Epithelial cell of prostate (primary cell): ENCODE measurements around the gene FIZ1.

ENCODE experiments used
- DNase-seq: peaks from one replicate; pipeline ENCODE4 v3.0.0-alpha.2; 2011; ENCODE audit warnings: low read depth, low spot score
- H3K27ac ChIP-seq: fragments of 450-650 bp; 2 replicates; pipeline ENCODE4 v1.5.1; 2017; ENCODE audit warnings: mild to moderate bottlenecking

FIZ1 gene

DNA sequence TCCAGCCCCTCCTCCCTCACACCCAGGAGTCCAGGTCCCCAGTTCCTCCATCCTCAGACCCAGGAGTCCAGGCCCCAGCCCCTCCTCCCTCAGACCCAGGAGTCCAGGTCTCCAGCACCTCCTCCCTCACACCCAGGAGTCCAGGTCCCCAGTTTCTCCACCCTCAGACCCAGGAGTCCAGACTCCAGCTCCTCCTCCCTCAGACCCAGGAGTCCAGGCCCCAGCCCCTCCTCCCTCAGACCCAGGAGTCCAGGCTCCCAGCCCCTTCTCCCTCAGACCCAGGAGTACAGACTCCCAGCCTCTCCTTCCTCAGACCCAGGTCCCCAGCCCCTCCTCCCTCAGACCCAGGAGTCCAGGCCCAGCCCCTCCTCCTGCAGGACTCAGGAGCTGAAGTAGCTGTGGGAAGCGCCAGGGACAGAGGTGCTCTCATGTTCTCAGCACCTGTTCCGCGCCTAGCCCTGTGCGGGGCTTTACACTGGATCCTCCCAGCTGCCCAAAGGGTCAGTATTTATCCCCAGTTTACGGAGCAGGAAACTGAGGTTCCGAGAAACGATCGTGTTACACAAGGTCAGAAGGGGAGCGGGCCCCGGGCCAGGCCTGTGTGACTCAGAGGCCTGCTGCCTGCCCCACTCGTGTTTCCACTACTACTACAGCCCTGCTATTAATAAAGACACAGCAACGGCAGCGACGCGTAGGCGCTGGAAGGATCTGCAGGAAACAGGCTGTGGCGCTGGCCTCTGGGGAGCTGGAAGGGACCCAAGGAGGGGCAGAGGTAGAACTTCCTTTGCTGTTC is 52.3 kb downstream of the FIZ1 start:
- no peak for DNase-seq
- H3K27ac ChIP-seq: no peak overlapping the region

DNA sequence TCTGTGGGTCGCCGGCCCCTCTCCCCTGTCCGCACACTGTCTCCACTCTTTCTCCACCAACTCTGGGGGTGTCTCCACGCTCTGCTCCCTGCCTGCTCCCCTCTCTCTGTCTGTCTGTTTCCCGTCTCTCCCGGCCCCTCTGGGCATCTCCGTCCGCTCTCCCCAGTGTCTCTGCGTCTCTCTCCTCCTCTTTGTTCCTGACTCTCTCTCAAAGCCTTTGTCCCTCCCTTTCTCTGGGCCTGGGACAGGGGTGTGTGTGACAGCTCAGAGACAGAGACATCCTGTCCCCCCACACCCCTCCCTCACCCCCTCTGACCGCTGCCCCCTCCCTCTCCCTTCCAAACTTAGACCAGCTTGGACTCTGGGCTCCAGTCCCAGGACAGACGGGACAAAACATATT is 53.3 kb downstream of the FIZ1 start:
- no peak for DNase-seq
- H3K27ac ChIP-seq: no peak overlapping the region

DNA sequence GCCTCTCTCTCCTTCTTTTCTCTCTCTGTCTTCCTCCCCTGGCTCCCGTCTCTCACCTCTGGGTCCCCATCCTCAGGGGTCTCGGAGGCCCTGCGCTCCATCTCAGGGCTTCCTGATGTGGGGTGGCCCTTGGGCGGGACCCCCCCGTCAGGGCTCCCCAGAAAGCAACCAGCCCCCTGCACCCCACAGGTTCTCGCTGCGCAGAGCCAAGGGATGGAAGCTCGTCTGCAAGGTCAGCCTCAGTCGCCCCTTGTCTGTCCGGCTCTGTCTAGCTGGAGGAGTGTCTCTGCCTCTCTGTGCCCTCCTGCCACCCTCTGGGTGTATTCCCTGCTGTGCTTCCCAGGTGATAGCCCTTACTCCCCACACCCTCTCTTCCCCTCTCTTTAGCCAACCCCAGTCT is 53.9 kb downstream of the FIZ1 start, which contains the start of gene SBK3:
TSS of gene SBK3 (minus strand) at position 101 of the 400 bp plus-strand sequence. CDS start at position 101, 0 bp downstream.
- no peak within 1 kb of the TSS for H3K27ac ChIP-seq
- DNase-seq: no peak

DNA sequence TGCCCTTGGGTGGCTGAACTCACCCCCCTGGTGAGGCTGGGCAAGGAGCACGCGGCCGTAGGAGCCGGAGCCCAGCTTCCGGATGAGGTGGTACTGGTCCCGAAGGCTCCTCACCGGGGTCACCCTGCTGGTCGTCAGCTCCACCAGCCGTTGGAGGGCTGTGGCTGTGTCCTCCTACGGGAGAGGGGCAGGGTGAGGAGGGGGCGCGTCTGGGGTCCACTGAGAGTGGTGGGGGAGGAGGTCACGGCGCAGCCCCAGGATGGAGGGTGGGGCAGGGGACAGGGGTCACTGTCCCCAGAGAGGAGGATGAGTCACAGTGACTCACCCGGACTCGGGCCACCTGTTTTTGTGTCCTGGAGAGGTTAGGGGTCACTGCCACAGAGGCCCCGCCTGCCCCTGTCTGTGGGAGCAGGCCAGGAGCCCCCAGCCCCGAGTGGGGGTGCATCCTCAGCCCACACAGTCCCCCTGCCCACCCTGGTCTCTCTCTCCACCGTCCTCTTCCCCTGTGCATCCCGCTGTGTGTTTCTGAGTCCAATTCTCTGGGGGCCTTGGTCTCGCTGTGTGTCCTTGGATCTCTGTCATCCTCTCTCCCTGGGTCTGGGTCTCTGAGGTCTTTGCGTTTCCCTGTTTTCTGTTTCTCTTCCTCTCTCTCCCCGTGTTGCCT is 54.4 kb downstream of the FIZ1 start:
- no peak for DNase-seq

DNA sequence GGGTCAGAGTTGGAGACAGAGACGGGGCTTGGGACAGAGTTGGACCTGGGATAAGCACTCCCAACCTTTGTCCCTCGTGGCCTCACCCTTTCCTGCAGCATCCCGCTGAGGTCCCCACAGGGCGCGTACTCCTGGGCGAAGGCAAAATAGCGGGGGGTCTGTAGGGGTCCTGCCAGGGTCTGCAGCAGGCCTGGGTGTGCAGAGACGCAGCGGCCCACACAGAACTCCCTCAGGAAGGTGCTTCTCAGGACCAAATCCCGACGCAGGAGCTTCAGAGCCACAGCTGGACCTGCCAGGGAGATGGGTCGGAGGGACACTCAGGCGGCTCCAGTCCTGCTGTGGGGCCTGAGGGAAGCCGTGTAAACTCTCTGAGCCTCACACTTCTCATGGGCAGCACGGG is 55.3 kb downstream of the FIZ1 start:
- no peak overlapping the region for H3K27ac ChIP-seq
- DNase-seq: no peak

More for the DNA sequence above, 54.4 kb downstream of the FIZ1 start:
- H3K27ac ChIP-seq: no peak overlapping the region

DNA sequence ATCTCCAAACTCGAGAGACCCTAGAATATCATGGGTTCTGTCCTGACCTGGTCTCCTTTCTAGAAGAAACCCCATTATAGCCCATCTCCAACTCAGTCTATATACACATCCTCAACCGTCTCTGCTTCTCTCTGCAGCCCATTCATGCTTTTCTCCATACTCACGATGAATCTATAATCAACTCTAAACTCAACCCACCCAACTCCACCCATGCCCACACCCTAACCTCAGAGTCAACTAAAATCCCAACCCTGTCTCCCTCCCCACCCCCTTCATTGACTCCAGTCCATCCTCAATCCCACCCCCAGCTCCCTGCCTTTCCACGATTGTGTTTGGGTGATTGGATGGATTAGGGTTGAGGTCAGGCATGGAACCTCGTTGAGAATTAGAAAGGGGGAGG is 55.8 kb downstream of the FIZ1 start:
- no peak for DNase-seq
- no peak overlapping the region for H3K27ac ChIP-seq

DNA sequence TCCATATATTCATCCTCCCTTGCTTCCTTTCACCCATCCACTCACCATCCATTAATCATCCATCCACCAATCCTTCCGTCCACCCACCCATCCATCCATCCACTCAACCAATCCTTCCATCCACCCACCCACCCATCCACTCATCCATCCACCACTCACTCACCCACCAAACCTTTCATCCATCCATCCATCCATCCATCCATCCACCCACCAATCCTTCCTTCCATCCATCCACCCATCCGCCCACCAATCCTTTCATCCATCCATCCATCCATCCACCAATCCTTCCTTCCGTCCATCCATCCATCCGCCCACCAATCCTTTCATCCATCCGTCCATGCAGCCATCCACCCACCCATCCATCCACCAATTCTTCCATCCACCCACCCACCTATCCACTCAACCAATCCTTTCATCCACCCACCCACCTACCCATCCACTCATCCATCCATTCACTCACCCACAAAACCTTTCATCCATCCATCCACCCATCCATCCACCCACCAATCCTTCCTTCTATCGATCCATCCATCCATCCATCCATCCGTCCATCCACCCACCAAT is 56.9 kb downstream of the FIZ1 start:
- DNase-seq: no peak
- H3K27ac ChIP-seq: no peak overlapping the region
